ENCODE data around the gene LHFPL3.

DNA sequence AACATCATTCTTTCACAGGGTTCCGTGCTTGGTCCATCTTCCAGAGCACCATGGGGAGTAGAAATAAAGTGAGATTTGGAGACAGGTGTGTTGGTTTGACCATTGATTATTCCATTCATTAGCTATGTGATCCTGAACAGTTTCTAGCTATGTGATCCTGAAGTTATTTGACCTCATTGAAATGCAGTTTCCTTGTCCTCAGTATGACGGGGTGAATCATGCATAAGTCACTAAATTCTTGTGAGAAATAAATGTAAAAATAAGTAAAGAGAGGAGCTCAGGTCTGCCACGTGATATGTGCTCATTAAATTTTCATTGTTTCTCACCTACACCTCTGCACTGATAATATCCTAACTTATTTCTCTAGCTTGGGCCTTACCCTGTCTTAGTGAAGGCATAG, 34.1 kb upstream of the LHFPL3 start:
- TF ChIP-seq, protein P1, sequence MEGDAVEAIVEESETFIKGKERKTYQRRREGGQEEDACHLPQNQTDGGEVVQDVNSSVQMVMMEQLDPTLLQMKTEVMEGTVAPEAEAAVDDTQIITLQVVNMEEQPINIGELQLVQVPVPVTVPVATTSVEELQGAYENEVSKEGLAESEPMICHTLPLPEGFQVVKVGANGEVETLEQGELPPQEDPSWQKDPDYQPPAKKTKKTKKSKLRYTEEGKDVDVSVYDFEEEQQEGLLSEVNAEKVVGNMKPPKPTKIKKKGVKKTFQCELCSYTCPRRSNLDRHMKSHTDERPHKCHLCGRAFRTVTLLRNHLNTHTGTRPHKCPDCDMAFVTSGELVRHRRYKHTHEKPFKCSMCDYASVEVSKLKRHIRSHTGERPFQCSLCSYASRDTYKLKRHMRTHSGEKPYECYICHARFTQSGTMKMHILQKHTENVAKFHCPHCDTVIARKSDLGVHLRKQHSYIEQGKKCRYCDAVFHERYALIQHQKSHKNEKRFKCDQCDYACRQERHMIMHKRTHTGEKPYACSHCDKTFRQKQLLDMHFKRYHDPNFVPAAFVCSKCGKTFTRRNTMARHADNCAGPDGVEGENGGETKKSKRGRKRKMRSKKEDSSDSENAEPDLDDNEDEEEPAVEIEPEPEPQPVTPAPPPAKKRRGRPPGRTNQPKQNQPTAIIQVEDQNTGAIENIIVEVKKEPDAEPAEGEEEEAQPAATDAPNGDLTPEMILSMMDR (IDR thresholded peaks at IDR 0.05): no peak
- TF ChIP-seq EZH2 (IDR thresholded peaks at IDR 0.05) (no peak), EZH2phosphoT487 (IDR thresholded peaks at IDR 0.05) (no peak)
